ENCODE measurements around the gene COL5A1.
"Not testable (repeated sequence)": the region's sequence is repeated elsewhere in the genome, so short reads cannot be mapped to it uniquely, and the experiment has no call there.

COL5A1 gene

DNA sequence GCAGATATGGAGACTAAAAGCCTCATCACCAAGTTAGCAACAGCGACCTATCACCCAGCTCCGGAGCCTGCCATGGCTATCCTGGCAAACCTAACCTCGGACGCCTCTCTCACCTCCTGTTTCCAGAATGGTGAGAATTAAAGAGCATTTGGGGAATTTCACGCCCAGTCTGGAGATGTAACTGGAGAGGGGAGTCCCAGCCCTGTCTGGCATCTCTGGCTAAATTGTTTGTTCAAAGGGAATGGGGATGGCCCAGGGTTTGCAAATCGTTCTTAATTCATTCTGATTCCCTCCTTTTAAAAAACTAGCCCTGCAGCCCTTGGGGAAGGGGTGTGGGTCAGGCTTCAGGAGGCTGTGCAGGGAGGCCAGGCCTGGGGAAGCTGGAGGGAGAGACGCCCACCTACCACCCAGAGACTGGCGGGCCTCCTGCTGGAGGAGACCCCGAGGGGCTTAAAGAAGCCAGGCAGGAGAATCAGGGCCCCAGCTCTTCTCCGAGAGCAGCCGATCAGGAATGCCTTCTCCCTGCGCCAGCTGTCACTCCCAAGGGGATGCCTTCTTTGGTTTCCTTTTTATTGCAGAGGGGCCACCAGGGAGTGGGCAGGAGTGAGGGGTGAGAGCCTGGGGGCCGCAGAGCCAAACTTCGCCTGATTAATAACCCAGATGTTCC lies 964 bp upstream of the COL5A1 start:
- H3K9ac ChIP-seq (ENCODE audit: low read length) = no peak overlapping the region
- peak overlapping the region; percentile 81 for H3K27ac ChIP-seq (ENCODE audit: low read depth, low read length)
- H3K4me3 ChIP-seq (ENCODE audit: low read length) = peak overlapping the region; percentile 25
- peaks cover 14% of the 10 kb centered on the region for H3K4me1 ChIP-seq (ENCODE audit: control insufficient read depth, insufficient read depth, low read length)
- H3K36me3 ChIP-seq (ENCODE audit: control insufficient read depth, insufficient read depth, low read length) = no peaks in the 10 kb centered on the region
- H3K27me3 ChIP-seq (ENCODE audit: control insufficient read depth, insufficient read depth, low read length) = no peaks in the 10 kb centered on the region

DNA sequence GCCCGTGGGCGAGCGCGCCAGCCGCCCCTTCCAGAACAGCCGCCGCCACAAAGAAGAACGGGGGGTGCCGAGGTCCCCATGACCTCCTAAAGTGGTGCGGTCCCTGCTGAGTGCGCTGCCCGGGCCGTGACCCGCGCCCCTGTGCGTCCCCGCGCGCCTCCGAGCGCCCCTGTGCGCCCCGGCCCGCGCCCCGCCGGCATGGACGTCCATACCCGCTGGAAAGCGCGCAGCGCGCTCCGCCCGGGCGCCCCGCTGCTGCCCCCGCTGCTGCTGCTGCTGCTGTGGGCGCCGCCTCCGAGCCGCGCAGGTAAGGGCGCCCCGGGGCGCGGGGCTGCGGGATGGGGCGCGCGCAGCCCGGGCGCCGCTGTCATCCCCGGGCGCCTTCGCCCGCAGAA lies 384 bp downstream of the COL5A1 start:
- Histone ChIP-seq H3K27ac (ENCODE audit: low read depth, low read length) (peak overlapping the region; percentile 81), H3K9ac (ENCODE audit: low read length) (no peak overlapping the region), H3K4me1 (ENCODE audit: control insufficient read depth, insufficient read depth, low read length) (peaks cover 28% of the 10 kb centered on the region)

DNA sequence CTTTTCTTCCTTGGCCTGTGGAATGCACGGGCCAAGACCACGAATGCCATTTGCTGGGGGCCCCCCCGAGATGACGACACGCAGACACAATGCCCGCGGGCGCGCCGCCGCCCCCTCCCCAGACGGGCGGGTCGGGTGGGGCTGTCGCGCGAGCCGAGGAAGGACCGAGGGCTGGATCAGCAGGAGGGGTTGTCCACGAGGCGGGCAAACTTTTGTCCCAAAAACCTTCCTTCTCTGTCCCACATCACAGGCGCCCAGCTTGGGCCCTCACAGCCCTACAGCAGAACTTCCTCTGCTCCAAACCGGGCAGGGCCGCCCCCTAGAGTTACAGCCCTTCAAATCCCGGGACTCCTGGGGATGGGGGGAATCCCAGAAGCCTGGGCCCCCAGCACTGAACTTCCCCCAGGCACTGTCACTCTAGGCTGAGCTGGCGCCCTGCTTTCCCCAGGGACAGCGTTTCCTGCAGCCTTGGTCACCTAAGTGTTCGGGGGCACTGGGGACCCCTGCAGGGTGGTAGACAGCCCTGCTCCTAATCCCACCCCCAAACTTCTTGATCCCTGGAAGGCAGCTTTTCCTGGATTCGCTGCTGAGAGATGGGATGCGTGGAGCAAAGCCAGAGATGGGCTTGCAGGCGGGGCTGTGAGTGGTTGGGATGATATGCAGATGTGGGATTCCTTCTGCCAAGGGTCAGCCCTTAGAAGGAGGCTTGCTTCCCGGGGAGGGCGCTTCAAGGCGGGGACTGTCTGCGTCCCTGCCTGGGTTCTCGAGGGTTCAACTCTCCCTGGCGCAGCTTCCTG lies 980 bp downstream of the COL5A1 start:
- Histone ChIP-seq H3K27ac (ENCODE audit: low read depth, low read length) (peak overlapping the region; percentile 81), H3K36me3 (ENCODE audit: control insufficient read depth, insufficient read depth, low read length) (no peaks in the 10 kb centered on the region), H3K27me3 (ENCODE audit: control insufficient read depth, insufficient read depth, low read length) (no peaks in the 10 kb centered on the region), H3K4me1 (ENCODE audit: control insufficient read depth, insufficient read depth, low read length) (peaks cover 34% of the 10 kb centered on the region), H3K9ac (ENCODE audit: low read length) (no peak overlapping the region), H3K4me3 (ENCODE audit: low read length) (peak overlapping the region; percentile 71)

More for the DNA sequence above, 384 bp downstream of the COL5A1 start:
- Histone ChIP-seq H3K4me3 (ENCODE audit: low read length) (peak overlapping the region; percentile 71), H3K27me3 (ENCODE audit: control insufficient read depth, insufficient read depth, low read length) (no peaks in the 10 kb centered on the region), H3K36me3 (ENCODE audit: control insufficient read depth, insufficient read depth, low read length) (no peaks in the 10 kb centered on the region)

DNA sequence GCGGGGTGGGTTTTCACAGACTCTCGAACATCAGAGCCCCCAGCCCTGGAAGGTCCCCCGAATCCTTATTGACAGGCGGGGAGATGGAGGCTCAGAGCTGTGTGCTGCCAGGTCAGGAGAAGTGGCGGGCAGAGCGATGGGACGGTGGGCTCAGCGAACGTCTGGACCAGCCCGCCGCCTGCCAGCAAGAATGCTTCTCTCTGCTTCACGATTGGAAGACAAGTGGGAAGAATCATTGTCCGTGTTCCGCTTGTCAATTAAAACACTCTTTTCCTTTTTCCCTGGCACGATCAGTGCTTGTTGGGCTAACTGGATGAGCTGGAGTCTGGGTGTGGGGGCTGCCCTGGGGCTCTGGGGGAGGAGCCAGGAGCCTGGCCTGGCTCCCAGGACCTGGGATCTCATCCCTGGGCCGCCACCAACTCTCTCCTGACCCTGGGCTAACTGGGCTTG lies 1.6 kb downstream of the COL5A1 start:
- Histone ChIP-seq H3K36me3 (ENCODE audit: control insufficient read depth, insufficient read depth, low read length) (no peaks in the 10 kb centered on the region), H3K4me3 (ENCODE audit: low read length) (peak overlapping the region; percentile 71), H3K27ac (ENCODE audit: low read depth, low read length) (peak overlapping the region; percentile 81), H3K9ac (ENCODE audit: low read length) (no peak overlapping the region), H3K4me1 (ENCODE audit: control insufficient read depth, insufficient read depth, low read length) (peaks cover 39% of the 10 kb centered on the region), H3K27me3 (ENCODE audit: control insufficient read depth, insufficient read depth, low read length) (no peaks in the 10 kb centered on the region)

DNA sequence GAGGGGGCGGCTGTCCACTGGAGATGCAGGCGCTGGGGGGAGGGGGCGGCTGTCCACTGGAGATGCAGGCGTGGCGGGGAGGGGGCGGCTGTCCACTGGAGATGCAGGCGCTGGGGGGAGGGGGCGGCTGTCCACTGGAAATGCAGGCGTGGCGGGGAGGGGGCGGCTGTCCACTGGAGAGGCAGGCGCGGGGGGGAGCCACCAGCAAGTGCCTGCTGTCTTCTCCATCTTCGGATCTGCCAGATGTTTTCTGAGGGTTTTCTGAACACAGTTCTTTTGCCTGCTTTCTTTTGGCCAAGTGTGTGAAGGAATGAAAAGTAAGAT lies 2.8 kb downstream of the COL5A1 start:
- not testable (repeated sequence) for H3K4me3 ChIP-seq (ENCODE audit: low read length); H3K9ac ChIP-seq (ENCODE audit: low read length); H3K36me3 ChIP-seq (ENCODE audit: control insufficient read depth, insufficient read depth, low read length); H3K27me3 ChIP-seq (ENCODE audit: control insufficient read depth, insufficient read depth, low read length)
- H3K4me1 ChIP-seq (ENCODE audit: control insufficient read depth, insufficient read depth, low read length) = peaks cover 48% of the 10 kb centered on the region
- peak overlapping the region; percentile 85 for H3K27ac ChIP-seq (ENCODE audit: low read depth, low read length)

DNA sequence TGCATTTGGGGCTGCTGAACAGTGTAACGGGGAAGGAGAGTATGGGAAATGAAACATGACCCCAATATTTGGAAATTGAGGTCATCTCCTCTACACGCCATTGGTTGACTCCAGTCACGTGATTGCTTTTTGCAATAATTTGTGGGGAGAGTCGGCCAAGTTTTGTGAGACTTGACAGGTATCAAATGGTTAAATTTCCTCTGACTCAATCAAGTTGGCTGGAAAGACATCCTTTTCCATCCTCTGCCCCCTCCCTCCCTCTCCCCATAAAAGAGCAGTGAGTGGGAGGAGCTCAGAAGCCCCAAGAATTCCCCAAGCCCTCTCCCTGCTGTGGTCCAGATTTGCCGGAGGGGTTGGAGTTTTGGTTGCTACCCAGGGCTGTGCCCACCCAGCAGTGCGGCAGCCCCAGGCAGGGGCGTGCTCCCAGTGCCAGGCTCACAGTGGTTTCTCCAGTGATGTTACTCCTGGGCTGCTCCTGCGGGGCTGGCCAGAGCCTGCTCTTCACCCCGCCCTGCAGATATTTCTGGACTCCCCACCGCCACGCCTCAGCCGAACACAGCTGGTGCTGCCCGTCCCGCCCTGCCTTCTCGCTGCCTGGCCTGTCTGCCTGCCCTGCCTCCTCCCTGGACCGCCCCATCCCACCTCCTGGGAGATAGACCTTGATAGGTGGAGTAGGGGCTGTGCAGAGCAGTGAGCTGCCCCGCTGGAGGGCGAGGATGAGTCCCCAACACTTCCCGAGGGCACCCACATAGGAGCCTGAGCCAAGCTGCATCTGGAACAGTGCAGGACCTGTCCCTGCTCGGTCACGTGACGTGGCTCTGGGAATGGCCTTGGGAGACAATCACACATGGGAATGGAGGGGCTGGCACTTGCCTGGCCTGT lies 3.4 kb downstream of the COL5A1 start:
- peak overlapping the region; percentile 52 for H3K4me3 ChIP-seq (ENCODE audit: low read length)
- no peak overlapping the region for H3K9ac ChIP-seq (ENCODE audit: low read length)
- peak overlapping the region; percentile 85 for H3K27ac ChIP-seq (ENCODE audit: low read depth, low read length)
- no peaks in the 10 kb centered on the region for H3K27me3 ChIP-seq (ENCODE audit: control insufficient read depth, insufficient read depth, low read length)
- H3K36me3 ChIP-seq (ENCODE audit: control insufficient read depth, insufficient read depth, low read length) = no peaks in the 10 kb centered on the region
- H3K4me1 ChIP-seq (ENCODE audit: control insufficient read depth, insufficient read depth, low read length) = peaks cover 49% of the 10 kb centered on the region

DNA sequence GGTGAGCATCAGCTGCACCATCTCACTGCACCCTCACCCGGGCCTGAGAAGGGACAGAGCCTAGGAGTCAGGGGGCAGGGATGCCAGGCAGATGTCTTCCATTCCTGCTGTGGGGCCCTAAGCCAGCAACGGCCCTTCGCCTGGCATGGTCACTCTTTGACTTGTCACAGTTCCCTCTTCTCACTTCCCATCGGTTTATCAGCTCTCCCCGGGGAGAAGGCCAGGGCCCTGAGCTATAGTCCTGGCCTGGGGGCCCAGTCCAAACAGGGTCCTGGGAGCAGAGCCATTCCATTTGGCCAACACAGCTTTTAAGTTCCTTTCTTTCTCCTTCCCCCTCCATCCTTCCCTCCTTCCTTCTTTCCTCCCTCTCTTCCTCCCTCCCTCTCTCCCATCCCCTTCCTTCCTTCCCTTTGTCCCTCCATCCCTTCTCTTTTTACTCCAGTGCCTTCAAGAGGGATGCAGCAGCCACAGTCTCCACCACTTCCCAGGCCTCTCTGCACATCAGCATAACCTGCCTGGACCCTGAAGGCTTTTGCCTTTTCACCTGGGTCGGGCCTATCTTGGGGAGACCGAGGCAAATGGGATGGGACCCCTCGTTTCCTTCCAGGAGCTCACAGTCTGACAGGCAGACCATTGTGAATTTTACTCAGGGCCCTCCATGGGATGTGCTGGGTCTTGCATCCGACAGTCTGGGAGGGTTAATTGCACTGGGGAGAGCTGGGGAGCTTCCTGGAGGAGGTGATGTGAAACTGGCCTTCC lies 4.2 kb downstream of the COL5A1 start:
- peak overlapping the region; percentile 52 for H3K4me3 ChIP-seq (ENCODE audit: low read length)
- H3K27me3 ChIP-seq (ENCODE audit: control insufficient read depth, insufficient read depth, low read length) = no peaks in the 10 kb centered on the region
- H3K9ac ChIP-seq (ENCODE audit: low read length) = no peak overlapping the region
- H3K4me1 ChIP-seq (ENCODE audit: control insufficient read depth, insufficient read depth, low read length) = peaks cover 48% of the 10 kb centered on the region
- H3K27ac ChIP-seq (ENCODE audit: low read depth, low read length) = peak overlapping the region; percentile 85
- H3K36me3 ChIP-seq (ENCODE audit: control insufficient read depth, insufficient read depth, low read length) = peaks cover 2% of the 10 kb centered on the region

DNA sequence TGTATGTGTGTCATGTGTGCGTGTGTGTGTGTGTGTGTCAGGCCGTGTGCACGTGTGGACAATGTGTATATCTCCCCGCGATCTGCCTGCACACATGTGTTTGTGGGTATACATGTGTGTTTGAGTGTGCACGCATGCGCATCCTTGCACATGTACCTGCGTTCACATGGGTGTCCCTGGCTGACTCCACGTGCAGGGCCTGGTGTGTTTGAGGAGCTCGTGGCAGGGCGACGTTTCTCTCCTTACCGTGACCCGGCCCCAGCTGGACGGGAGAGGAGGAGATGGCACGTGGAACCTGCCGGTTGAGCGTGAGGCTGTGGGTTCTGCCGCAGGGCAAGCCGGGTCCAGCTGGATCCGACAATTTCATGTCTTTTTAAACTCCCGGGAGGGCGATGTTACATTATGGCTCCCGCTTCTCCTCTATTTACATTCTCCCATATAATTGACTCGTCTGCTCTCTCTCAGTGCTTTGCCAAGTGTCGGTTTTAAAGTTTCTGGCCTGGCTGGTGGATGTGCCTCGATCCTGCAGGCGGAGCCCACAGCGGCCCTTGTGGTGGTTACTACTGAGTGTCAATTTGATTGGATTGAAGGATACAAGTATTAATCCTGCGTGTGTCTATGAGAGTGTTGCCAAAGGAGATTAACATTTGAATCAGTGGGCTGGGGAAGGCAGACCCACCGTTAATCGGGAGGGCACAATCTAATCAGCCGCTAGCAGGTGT lies 5.9 kb downstream of the COL5A1 start:
- Histone ChIP-seq H3K36me3 (ENCODE audit: control insufficient read depth, insufficient read depth, low read length) (peaks cover 2% of the 10 kb centered on the region), H3K9ac (ENCODE audit: low read length) (no peak overlapping the region), H3K27me3 (ENCODE audit: control insufficient read depth, insufficient read depth, low read length) (no peaks in the 10 kb centered on the region), H3K4me3 (ENCODE audit: low read length) (no peak overlapping the region), H3K4me1 (ENCODE audit: control insufficient read depth, insufficient read depth, low read length) (peaks cover 50% of the 10 kb centered on the region), H3K27ac (ENCODE audit: low read depth, low read length) (peak overlapping the region; percentile 50)

DNA sequence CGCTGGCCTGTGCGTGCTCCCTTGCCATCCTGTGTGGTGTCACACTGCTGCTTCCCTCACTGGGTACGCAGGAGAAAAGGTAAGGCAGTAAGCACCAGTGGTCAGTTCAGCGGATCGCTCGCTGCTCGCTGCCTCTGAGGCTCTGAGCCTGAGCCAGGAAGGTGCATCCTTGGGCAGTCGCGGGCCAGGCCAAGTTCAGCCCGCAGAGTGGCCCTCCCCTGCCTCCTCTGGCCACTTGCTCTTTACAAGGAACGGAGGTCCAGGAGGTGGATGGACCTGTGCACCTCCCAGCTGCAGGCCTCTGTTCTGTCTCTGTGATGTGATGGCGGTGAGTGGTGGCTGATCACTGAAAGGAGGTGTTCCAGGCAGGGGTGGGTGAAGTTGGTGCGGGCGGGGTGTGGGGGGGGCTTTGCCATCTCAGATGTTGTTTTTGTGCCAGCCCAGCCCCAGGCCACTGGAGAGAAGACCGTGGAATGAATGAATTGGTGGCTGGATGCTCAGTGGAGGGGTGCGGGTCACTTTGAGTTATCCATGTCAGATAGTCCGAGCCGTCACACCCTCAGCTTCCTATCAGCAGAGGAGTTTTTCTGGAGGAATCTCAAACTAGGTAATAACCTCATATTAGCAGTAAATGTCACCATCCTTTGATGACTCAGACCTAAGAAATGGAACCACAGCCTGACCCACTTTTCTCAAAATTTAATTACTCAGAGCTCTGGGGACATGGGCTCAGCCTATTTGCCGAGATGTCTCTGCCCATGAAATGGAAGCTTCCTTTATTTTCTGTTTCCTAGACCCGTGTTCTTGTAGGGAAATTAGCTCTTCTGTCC lies 7.3 kb downstream of the COL5A1 start:
- peak overlapping the region; percentile 22 for H3K27ac ChIP-seq (ENCODE audit: low read depth, low read length)
- H3K4me1 ChIP-seq (ENCODE audit: control insufficient read depth, insufficient read depth, low read length) = peaks cover 46% of the 10 kb centered on the region
- no peaks in the 10 kb centered on the region for H3K27me3 ChIP-seq (ENCODE audit: control insufficient read depth, insufficient read depth, low read length)
- peaks cover 2% of the 10 kb centered on the region for H3K36me3 ChIP-seq (ENCODE audit: control insufficient read depth, insufficient read depth, low read length)
- no peak overlapping the region for H3K4me3 ChIP-seq (ENCODE audit: low read length)
- no peak overlapping the region for H3K9ac ChIP-seq (ENCODE audit: low read length)

DNA sequence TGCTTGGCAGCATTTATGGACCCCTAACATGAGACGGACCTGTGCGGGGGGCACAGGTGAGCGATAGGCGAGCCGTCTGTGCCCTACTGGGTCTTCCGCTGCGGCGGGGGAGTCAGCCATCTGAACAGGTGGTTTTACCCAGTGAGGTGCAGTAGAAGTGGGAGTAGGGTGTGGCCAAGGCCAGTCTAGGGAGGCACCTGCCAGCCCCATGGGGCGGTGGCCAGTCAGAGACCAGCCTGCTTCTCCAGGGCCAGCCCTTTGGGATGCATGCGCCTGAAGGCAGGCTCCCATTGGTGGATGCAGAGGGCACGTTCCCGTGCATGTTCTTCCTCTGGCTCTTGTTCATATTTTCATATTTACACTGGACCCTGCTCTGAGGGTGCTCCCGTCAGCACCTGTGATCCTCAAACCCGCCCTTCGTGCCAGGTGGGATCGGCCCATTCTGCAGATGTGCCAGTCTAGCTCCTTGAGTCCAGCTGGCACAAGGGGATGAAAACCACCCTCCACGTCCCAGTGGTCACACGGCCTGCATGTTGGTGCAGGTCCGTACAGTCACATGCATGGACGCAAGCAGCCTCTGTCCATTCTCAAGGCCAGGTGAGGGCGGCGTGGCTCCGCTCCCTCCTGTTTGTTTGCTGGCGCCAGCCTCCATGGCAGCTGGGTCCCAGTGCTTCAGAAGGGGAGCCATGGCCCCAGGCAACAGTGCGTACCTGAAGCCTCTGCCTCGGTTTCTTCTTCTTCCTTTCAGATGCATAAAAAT lies 9.0 kb downstream of the COL5A1 start:
- H3K27ac ChIP-seq (ENCODE audit: low read depth, low read length) = no peak overlapping the region
- no peak overlapping the region for H3K9ac ChIP-seq (ENCODE audit: low read length)
- H3K27me3 ChIP-seq (ENCODE audit: control insufficient read depth, insufficient read depth, low read length) = no peaks in the 10 kb centered on the region
- peaks cover 39% of the 10 kb centered on the region for H3K4me1 ChIP-seq (ENCODE audit: control insufficient read depth, insufficient read depth, low read length)
- no peak overlapping the region for H3K4me3 ChIP-seq (ENCODE audit: low read length)
- peaks cover 2% of the 10 kb centered on the region for H3K36me3 ChIP-seq (ENCODE audit: control insufficient read depth, insufficient read depth, low read length)

Measured in rectal smooth muscle tissue (tissue), 1 donor.